AG10803 (cell line): Measurements from ENCODE around the gene THRAP3.

Experiments
- DNase-seq: peaks from one replicate; pipeline ENCODE4 v3.0.0; 2010; ENCODE audit warnings: low read depth
- H3K4me3 ChIP-seq: 2 replicates; pipeline ENCODE4 v1.5.1; 2011; ENCODE audit warnings: mild to moderate bottlenecking, low read length, control low read depth
- TF ChIP-seq, protein P1 (sequence below): conservative IDR thresholded peaks from 2 replicates; pipeline ENCODE4 v1.5.1; 2011; ENCODE audit warnings: mild to moderate bottlenecking, low read length, control low read depth, inconsistent platforms

THRAP3 gene

DNA sequence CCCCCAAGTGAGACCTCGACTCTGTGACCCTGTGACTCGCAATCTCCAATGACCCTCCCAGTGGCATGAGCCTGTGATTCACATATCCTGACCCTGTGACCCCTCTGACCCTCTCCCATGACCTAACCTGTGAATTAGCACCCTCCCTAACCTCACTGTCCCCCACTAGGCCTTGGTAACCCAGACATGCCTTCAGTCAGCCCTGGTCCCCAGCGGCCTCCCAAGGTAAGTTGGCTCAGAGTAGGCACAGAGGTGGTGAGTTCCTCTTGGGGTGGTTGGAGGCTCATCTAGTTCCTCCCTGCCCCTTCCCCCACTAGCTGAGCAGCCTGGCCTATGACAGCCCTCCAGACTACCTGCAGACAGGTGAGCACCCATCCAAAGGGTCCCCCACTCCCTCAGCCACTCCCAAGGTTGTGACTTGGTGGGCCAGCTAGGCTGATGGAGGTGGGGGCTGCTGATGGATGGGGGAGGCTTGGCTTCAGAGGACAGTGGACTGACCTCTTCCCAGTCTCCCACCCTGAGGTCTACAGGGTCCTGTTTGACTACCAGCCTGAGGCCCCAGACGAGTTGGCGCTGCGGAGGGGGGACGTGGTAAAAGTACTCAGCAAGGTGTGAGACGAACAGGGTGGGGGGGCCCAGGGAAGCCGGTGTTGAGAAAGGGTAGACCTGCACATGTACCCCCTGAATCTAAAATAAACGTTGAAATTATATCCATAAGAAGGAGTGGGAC lies 83.5 kb downstream of the THRAP3 start:
- peak overlapping the region; percentile 84 for H3K4me3 ChIP-seq
- TF ChIP-seq, protein P1, sequence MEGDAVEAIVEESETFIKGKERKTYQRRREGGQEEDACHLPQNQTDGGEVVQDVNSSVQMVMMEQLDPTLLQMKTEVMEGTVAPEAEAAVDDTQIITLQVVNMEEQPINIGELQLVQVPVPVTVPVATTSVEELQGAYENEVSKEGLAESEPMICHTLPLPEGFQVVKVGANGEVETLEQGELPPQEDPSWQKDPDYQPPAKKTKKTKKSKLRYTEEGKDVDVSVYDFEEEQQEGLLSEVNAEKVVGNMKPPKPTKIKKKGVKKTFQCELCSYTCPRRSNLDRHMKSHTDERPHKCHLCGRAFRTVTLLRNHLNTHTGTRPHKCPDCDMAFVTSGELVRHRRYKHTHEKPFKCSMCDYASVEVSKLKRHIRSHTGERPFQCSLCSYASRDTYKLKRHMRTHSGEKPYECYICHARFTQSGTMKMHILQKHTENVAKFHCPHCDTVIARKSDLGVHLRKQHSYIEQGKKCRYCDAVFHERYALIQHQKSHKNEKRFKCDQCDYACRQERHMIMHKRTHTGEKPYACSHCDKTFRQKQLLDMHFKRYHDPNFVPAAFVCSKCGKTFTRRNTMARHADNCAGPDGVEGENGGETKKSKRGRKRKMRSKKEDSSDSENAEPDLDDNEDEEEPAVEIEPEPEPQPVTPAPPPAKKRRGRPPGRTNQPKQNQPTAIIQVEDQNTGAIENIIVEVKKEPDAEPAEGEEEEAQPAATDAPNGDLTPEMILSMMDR = no peak
- no peak for DNase-seq

DNA sequence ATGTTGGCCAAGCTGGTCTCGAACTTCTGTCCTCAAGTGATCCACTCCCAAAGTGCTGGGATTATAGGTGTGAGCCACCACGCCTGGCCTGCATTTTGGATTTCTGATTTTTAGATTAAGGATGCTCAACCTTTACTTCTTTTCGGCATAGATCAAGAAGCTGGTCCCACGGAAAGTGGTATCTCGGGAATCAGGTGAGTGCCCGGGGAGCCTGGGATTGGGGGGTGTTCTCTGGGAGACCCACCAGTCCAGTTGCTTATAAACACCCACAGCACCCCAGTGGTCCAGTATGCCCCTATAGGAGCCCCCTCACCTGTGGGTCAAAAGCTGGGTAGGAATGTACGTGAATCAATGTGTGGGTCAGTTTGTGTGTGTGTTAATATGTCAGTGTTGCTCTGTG lies 85.2 kb downstream of the THRAP3 start:
- TF ChIP-seq, protein P1 = no peak
- H3K4me3 ChIP-seq = no peak overlapping the region
- no peak for DNase-seq

DNA sequence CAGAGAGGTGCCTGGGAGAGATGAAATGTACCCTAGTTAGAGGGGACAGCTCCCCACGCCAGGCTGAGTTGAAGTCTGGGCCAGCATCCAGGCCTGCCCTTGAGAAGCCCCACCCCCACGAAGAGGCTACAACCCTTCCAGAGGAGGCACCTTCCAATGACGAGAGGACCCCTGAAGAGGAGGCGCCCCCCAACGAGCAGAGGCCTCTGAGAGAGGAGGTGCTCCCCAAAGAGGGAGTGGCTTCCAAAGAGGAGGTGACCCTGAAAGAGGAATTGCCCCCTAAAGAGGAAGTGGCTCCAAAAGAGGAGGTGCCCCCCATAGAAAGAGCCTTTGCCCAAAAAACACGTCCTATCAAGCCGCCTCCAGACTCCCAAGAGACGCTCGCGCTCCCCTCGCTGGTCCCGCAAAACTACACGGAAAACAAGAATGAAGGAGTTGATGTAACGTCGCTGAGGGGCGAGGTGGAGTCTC lies 96.1 kb downstream of the THRAP3 start:
- no peak for DNase-seq
- H3K4me3 ChIP-seq = peak overlapping the region; percentile 80
- TF ChIP-seq, protein P1 = no peak

DNA sequence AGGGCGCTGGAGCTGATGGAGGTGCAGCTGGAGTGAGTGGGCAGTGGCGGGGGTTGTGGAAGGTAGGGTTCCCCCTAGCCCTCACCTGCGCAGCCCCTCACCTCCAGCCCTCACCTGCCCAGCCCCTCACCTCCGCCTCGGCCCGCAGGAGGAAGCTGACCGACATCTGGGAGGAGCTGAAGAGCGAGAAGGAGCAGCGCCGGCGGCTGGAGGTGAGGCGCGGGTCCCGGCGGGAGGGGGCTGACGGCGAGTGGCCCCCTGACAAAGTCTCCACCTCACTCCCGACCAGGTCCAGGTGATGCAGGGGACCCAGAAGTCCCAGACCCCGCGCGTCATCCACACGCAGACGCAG lies 96.5 kb downstream of the THRAP3 start:
- TF ChIP-seq, protein P1 = no peak
- H3K4me3 ChIP-seq = peak overlapping the region; percentile 80

DNA sequence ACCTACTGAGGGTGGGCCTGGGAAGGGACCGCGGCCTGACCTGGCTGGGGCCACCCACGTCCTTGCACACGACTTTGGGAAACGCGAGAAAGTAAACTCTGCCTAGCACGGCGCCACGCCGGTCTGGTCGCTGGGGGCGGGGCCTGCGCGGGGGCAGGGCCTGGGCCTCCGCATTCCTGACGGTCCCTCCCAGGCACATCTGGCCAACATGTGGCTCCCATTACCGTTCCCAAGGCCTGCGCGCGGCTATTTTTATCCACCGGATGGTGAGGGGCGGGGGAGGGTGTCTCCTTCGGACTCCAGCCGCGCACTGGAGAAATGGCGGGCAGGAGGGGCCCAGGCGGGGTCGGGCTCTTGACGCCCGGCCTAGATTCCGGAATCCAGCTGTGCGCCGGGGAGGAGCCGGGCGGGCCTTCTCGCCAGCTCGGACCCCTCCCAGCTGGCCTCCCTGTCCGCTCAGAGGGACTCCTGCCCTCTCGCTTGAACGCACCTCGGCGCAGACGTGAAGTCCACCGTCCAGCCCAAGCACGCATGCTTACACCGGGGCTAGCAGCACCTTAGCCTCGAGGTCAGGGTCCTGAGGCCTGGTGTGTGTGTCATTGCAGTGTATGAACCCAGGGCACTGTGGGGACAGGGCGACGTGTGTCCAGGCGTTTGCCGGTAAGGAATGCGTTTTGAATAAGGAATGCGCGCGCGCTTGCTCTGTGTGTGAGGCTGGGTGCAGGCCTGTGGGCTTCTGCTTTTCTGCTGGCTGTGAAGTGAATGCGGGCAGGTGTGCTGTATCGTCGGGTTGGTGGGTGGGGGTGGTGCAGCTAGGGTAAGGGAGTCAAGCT lies 97.1 kb downstream of the THRAP3 start:
- DNase-seq = peak; percentile 96
- TF ChIP-seq, protein P1 = no peak
- H3K4me3 ChIP-seq = peak overlapping the region; percentile 80

More for the DNA sequence above, 96.5 kb downstream of the THRAP3 start:
- no peak for DNase-seq

DNA sequence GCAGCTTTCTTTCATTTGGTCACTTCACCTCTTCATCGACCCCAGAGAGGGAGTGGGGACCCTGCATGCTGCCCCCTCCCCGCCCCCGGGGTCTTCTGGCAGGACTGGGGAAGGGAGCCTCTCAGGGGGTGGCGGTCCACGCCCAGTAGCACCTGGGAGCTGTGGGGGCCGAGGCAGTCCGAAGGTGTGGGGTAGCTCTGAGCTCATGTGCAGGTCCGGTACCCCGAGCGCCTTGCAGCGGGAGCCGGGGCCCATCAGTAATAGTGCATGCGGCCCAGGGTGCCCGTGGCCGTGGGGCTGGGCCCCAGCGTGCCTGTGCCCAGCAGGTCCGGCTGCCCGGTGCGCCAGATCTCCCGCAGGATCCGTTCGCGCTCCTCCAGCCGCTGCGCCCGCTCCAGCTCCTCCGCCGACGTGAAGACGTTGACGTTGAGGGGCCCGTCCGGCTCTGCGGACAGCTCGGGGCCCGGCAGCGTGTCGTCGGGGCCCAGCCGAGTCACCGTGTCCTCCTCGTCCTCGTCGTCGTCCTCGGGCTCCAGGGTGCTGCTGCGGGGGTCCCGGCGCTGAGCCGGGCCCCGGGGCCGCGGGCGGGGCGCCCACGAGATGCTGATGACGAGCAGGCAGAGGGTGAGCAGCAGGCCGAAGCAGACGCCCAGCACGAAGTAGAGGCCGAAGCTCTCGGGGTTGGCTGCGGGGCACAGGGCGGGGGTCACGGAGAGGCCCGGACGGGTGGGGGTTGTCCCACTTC lies 98.0 kb downstream of the THRAP3 start:
- TF ChIP-seq, protein P1 = no peak
- DNase-seq = peak; percentile 17

More for the DNA sequence above, 98.0 kb downstream of the THRAP3 start:
- peak overlapping the region; percentile 80 for H3K4me3 ChIP-seq
